Left kidney (tissue), 2 donors: ENCODE data around the gene CARS1. TPM values are rescaled to one million over a fixed set of nuclear protein-coding genes. Genes with fewer than 3 reads are reported as not detected.

Source experiments
- DNase-seq: peaks from one replicate; pipeline ENCODE4 v3.0.0-alpha.2; 2013
- polyA plus RNA-seq: library from polyadenylated mRNA; unstranded; fragments of 120-200 nt; gene quantifications from one replicate; pipeline ENCODE4 v1.2.1, GENCODE V29; 2013; ENCODE audit not compliant: insufficient read length

The CARS1 gene
- polyA plus RNA-seq, 1 donor = 28.4 TPM

DNA sequence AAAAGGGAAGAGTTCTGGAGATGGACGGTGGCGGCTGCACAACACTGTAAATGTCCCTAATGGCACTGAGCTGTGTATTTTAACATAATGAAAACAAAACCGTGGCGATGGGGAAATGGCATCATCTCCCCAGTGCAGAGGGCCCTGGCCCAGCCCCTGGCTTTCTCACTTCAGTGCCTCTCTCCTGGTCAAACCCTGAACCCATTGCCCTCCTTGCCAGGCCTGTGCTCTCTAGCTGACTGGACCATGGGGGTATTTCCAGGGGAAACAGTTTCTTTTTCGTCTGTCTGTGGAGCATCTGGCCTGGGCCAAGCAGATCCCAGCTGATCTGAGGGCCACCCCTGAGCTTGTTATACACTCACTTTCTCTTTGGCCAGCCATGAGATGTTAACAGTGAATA lies 47.7 kb downstream of the CARS1 start:
- no peak for DNase-seq

- no peak for DNase-seq
These were observed 48.4 kb downstream of the CARS1 start for GRCh38 chr11:3008746-3009336.

DNA sequence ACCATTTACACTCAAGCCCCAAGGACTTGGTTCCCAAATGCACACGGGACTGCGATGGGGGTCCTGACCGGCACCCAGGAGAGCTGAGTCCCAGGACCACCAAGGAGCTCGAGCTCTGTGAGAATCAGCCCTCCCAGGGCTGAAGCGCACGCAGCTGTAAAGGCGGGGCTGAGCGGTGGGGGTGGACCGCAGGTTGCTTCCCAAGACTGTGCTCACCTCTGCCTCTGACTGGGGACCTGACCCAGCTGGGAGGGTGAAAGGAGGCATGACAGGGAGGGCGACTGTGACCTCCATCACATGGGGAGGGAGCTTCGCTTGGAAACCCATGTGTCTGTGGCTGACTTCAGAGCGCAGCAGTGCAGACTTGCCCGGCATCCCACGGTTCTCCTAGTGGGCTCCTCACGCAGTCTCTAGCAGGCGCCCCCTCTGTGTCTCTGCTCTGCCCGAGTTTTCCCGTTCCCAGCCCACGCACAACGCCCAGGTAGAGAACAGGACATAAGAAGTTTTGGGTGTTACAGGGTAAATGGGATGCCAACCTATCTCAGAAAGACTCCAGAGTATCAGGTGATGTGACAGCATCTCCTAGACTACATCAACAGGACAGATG lies 49.7 kb downstream of the CARS1 start:
- DNase-seq = no peak

DNA sequence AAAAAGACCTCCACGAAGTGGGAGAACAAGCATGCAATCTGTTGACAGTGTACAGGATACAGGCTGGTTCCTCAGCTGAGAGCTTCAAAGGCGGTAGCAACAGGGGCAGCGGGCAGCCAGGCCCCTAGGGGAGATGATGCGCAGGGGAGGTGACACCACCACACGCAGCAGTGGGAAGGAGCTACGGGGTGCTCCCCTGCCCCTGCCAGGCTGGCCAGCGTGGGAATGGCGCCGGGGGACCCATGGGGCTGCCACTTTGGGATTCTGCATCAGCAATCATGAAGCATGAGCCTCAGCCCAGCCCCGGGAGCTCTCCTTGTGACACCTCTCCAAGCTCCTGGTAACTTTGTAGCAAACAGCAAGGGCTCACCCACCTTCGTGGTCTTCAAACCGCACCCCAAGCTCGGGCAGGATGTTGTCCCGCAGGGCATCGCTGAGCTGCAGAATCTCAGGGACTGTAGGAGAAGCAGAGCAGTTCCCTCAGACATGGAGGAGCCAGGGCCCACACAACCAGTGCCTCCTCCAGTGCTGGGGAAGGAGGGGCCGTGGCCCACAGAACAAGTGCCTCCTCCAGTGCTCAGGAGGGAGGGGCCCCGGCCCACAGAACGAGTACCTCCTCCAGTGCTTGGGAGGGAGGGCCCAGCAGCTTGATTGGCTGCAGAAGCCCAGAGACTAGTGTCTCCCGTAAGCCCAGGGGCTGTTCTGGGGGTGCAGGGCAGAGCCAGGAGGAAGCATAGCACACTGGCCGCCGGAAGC lies 50.5 kb downstream of the CARS1 start:
- DNase-seq = no peak

GRCh38 chr11:3004481-3004880 lies 52.7 kb downstream of the CARS1 start:
- no peak for DNase-seq

GRCh38 chr11:3003396-3004231 lies 53.6 kb downstream of the CARS1 start:
- no peak for DNase-seq

DNA sequence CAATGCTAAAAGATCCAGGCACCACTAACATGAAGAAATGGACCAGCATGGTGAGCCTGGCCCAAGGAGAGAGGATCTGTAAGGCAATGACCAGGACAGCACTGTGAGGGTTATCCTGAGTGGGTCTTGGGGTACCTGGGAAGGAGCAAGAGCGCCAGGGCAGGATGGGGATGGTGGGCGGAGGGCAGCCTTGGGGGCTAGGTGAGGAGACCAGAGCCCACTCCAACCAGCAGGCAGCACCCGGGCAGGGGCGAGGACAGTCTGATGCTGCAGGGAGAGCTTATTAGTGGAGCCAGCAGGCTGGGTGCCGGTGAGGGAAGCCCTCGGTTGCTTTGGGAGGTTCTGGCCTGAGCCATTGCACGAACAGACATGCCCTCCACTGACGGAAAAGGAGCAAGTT lies 54.4 kb downstream of the CARS1 start:
- DNase-seq = no peak

GRCh38 chr11:3002351-3002861 lies 54.8 kb downstream of the CARS1 start:
- DNase-seq = no peak

GRCh38 chr11:3001496-3001895 lies 55.7 kb downstream of the CARS1 start:
- no peak for DNase-seq

- DNase-seq = no peak
These were observed 56.9 kb downstream of the CARS1 start for GRCh38 chr11:3000032-3000961.

DNA sequence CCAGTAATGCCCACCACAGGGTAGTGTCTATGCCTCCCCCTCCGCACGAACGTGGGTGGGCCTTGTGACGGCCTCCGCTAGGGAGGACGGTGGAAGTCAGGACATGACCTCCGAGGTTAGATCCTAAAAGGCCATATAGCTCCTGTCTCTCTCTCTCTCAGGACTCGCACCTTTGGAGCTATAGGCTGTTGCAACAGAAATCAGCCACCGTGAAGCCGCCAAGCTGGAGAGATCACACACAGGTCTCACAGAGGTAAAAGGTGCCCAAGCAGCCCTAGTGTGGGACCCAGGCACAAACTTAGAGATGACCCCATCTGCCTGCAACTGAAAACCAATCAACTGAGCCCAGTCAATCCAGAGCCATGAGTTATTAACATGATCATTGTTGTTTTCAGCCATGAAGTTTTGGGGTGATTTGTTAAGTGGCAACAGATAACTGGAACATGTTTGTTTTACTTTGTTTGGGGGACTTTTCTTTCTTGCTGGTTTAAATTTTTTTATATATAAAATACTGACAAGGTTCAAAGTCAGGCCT lies 57.7 kb downstream of the CARS1 start:
- DNase-seq = no peak

- DNase-seq = no peak
These were observed 59.0 kb downstream of the CARS1 start for GRCh38 chr11:2998073-2998850.

GRCh38 chr11:2997406-2997805 lies 59.8 kb downstream of the CARS1 start:
- DNase-seq = no peak

GRCh38 chr11:2996976-2997375 lies 60.2 kb downstream of the CARS1 start:
- no peak for DNase-seq

GRCh38 chr11:2995893-2996554 lies 61.2 kb downstream of the CARS1 start:
- DNase-seq = no peak

- no peak for DNase-seq
These were observed 62.1 kb downstream of the CARS1 start for GRCh38 chr11:2995031-2995561.

- no peak for DNase-seq
These were observed 62.9 kb downstream of the CARS1 start for GRCh38 chr11:2994336-2994730.

DNA sequence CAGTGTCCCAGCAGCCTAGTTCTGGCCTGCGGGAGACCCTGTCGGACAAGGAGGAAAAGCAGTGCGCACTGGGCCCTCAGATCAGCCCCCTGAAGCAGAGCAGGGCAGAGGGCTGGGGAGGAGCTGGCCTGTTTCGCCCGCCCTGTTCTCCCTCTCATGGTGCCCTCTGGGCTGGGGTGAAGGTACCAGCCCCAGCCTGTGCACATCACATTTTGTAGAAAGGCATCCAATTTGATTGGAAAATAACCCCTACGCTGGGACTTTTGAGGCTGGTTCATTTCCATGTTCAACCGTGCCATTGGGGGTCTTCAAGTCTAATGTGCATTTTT lies 64.3 kb downstream of the CARS1 start:
- no peak for DNase-seq

DNA sequence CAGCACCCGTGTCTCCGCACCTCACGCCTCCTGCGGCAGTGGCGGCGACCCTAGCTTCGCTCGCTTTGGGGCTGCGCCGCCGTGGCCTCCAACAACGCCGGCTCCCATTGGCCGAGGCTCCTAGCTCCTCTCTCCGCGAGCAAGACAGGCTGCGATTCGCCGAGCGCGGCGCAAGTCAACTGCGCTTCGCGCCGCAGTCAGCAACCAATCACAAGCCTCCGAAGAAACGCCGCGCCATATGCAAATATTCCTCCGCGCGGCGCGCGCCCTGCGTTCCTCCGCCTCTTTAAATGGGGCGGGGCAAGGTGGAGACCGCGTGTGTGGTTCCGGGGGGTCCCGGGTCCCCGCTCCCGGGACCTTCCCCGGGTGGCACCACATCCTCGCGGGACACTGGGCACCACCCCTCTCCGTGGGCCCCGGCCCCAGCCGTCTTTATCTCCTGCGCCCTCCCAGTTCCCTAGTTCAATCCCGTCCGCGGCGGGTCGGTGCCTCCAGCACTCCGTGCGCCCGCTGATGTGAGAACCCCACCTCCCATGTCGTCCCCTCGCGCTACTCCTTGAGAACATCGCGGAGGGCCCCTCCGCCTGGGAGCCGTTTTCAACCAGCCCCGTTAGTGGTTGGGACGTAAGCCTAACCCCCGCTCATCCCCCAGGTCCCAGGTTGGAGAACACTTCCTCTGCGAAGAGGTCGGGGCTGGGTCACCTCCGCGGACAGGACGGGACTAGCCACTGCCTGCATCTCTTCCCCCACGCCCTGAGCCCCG lies 64.8 kb downstream of the CARS1 start, which contains the start of gene NAP1L4:
TSS of gene NAP1L4 (minus strand) at position 96 of the 763 bp plus-strand sequence. CDS start 13,109 bp downstream, outside the sequence.
- peak; percentile 95 for DNase-seq
